Measurements from ENCODE around the gene EPB41L5. TPM values are rescaled to one million over a fixed set of nuclear protein-coding genes. Genes with fewer than 3 reads are reported as not detected.

Gene EPB41L5
- total and polyA plus RNA-seq, 10 of the 15 experiments (the other 5 are each of a cell fraction or from before 2014, with no cell fraction given), result 2.1 to 20.4 (median 8.2) TPM

DNA sequence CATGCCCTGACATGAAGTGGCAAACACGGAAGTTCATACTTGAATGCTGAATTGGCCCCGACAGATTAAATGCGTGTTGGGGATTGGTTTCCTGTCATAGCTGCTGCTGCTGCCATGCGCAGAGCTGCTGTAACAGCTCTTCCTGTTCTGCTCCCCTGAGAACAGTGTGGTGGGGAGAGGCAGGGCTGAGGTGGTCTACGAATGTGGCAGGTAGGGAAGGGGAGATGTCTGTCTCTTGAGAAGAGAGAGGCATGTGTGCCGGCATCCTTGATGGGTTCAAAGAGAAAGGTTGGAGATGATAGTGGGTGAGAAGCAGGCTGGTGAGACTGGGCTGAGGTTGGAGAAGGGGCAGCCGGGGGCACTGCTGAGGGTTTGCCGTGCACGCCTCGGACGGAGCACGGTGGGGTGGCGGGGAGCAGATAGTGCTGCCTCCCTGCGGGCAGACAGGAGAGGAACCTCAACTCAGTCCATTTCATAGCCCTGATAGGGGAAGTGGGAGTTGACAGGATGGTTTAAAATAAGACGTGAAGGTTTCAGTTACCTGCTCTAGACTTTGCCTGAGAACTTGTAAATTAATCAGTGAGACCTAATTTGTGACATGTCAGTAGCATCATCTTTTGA is 164.2 kb downstream of the EPB41L5 start (continued):
- TF ChIP-seq RELA (IDR thresholded peaks at IDR 0.05; ENCODE audit: borderline replicate concordance, partially characterized antibody), result peak; percentile 16
- no peak for TF ChIP-seq BMI1 (IDR thresholded peaks at IDR 0.05; ENCODE audit: borderline replicate concordance)
- no peak for TF ChIP-seq KAT2A (conservative IDR thresholded peaks at IDR 0.05; ENCODE audit: control insufficient read depth, low read depth, low read length)
- peak; percentile 59; the same call in 1 of the 2 replicates for TF ChIP-seq CREB1 (IDR thresholded peaks at IDR 0.05; ENCODE audit: low read depth)
- TF ChIP-seq MTA3 (IDR thresholded peaks at IDR 0.05; ENCODE audit: borderline replicate concordance, low read length), result peak; percentile 35; the same call in 1 of the 2 replicates
- 0 out of 2 replicates have a peak, but pooled peaks have one; percentile 41 for TF ChIP-seq TAF1 (IDR thresholded peaks at IDR 0.05; ENCODE audit: borderline replicate concordance, low read depth, low read length)
- TF ChIP-seq REST (IDR thresholded peaks at IDR 0.05; ENCODE audit: low read depth, low read length), result no peak
- TF ChIP-seq E4F1 (IDR thresholded peaks at IDR 0.05; ENCODE audit: borderline replicate concordance, partially characterized antibody), result no peak
- no peak for TF ChIP-seq SIX5 (IDR thresholded peaks at IDR 0.05; ENCODE audit: low read depth, low read length, severe bottlenecking)
- TF ChIP-seq SIN3A (IDR thresholded peaks at IDR 0.05; ENCODE audit: low read depth, low read length), result 0 out of 2 replicates have a peak, but pooled peaks have one; percentile 25
- no peak for TF ChIP-seq ZNF592 (IDR thresholded peaks at IDR 0.05)
- TF ChIP-seq SMAD1 (IDR thresholded peaks at IDR 0.05; ENCODE audit: low read depth, partially characterized antibody), result no peak
- no peak for TF ChIP-seq BACH1 (IDR thresholded peaks at IDR 0.05; ENCODE audit: borderline replicate concordance)
- no peak for TF ChIP-seq E2F4 (IDR thresholded peaks at IDR 0.05; ENCODE audit: low read depth, low read length)
- TF ChIP-seq RELB (IDR thresholded peaks at IDR 0.05; ENCODE audit: low read depth), result no peak; the same call in 1 of the 2 replicates
- TF ChIP-seq NFXL1 (IDR thresholded peaks at IDR 0.05; ENCODE audit: borderline replicate concordance), result no peak

Measured in GM12878 (cell line).